WTC11 (cell line): ENCODE measurements around the gene TULP3. TPM values are rescaled to one million over a fixed set of nuclear protein-coding genes. Genes with fewer than 3 reads are reported as not detected.

Source experiments
- ATAC-seq: fragments of 200-7000 bp; cut with Tn5 transposase; 2 replicates; pipeline ENCODE4 v1.10.0; 2021; ENCODE audit warnings: mild to moderate bottlenecking, moderate library complexity
- CTCF ChIA-PET: fragments of 300-600 bp; sonication (Branson Sonifier 250); formaldehyde crosslinking; loops from one replicate; lab custom pipeline; 2021; ENCODE audit warnings: antibody characterized with exemption; lab: Charles Lee
- POLR2A ChIA-PET: fragments of 350-600 bp; sonication (Branson Sonifier 250); formaldehyde crosslinking; loops from one replicate; lab custom pipeline; 2021; ENCODE audit warnings: antibody characterized with exemption; lab: Charles Lee
- DNase-seq: peaks from one replicate; pipeline ENCODE4 v3.0.0; 2021; ENCODE audit warnings: low spot score
- H3K27ac Mint-ChIP-seq: 2 replicates; pipeline ENCODE4 v1.8.0; 2021; ENCODE audit warnings: mixed read lengths
- H3K27me3 Mint-ChIP-seq: 2 replicates; pipeline ENCODE4 v1.8.0; 2021; ENCODE audit warnings: low read depth, mild to moderate bottlenecking, moderate library complexity, mixed read lengths
- H3K36me3 Mint-ChIP-seq: 2 replicates; pipeline ENCODE4 v1.8.0; 2021; ENCODE audit warnings: mixed read lengths
- H3K4me1 Mint-ChIP-seq: 2 replicates; pipeline ENCODE4 v1.8.0; 2022; ENCODE audit warnings: mixed read lengths
- H3K4me3 Mint-ChIP-seq: 2 replicates; pipeline ENCODE4 v1.8.0; 2021; ENCODE audit warnings: mild to moderate bottlenecking, moderate library complexity, mixed read lengths
- H3K9me3 Mint-ChIP-seq: 2 replicates; pipeline ENCODE4 v1.8.0; 2021; ENCODE audit warnings: mixed read lengths
- CTCF ChIP-seq: fragments of 200-600 bp; IDR thresholded peaks from 2 replicates; pipeline ENCODE4 v1.8.0; 2022; ENCODE audit warnings: antibody characterized with exemption
- ETV6 ChIP-seq: sonication (generic); formaldehyde crosslinking; IDR thresholded peaks from 2 replicates; pipeline ENCODE4 v1.8.1; 2022; ENCODE audit warnings: mild to moderate bottlenecking, missing genetic modification reagents
- FOXK1 ChIP-seq: sonication (generic); formaldehyde crosslinking; IDR thresholded peaks from 2 replicates; pipeline ENCODE4 v1.8.0; 2022; ENCODE audit warnings: mild to moderate bottlenecking, moderate library complexity, missing genetic modification reagents
- FOXP4 ChIP-seq: sonication (generic); formaldehyde crosslinking; IDR thresholded peaks from 2 replicates; pipeline ENCODE4 v1.8.0; 2022; ENCODE audit warnings: mild to moderate bottlenecking, missing genetic modification reagents
- MAX ChIP-seq: sonication (generic); formaldehyde crosslinking; IDR thresholded peaks from 2 replicates; pipeline ENCODE4 v1.8.0; 2022; ENCODE audit warnings: mild to moderate bottlenecking, missing genetic modification reagents
- MLX ChIP-seq: sonication (generic); formaldehyde crosslinking; IDR thresholded peaks from 2 replicates; pipeline ENCODE4 v1.8.1; 2023; ENCODE audit warnings: mild to moderate bottlenecking, missing genetic modification reagents, moderate library complexity
- NR1H2 ChIP-seq: sonication (generic); formaldehyde crosslinking; IDR thresholded peaks from 2 replicates; pipeline ENCODE4 v1.9.0; 2021; ENCODE audit warnings: mild to moderate bottlenecking, moderate library complexity, missing genetic modification reagents
- PRDM15 ChIP-seq: sonication (generic); formaldehyde crosslinking; IDR thresholded peaks from 2 replicates; pipeline ENCODE4 v1.8.0; 2022; ENCODE audit warnings: missing genetic modification reagents
- RORB ChIP-seq: fragments of 250-450 bp; sonication (Bioruptor Pico); IDR thresholded peaks from 2 replicates; pipeline ENCODE4 v1.9.0; 2021; ENCODE audit warnings: mild to moderate bottlenecking
- TEAD1 ChIP-seq: sonication (generic); formaldehyde crosslinking; IDR thresholded peaks from 2 replicates; pipeline ENCODE4 v1.8.0; 2022; ENCODE audit warnings: mild to moderate bottlenecking, missing genetic modification reagents
- TEAD4 ChIP-seq: sonication (generic); formaldehyde crosslinking; IDR thresholded peaks from 2 replicates; pipeline ENCODE4 v1.8.0; 2022; ENCODE audit warnings: mild to moderate bottlenecking, missing genetic modification reagents
- USF1 ChIP-seq: sonication (generic); formaldehyde crosslinking; IDR thresholded peaks from 2 replicates; pipeline ENCODE4 v1.8.0; 2022; ENCODE audit warnings: mild to moderate bottlenecking, missing genetic modification reagents
- USF2 ChIP-seq: sonication (generic); formaldehyde crosslinking; IDR thresholded peaks from 2 replicates; pipeline ENCODE4 v1.8.1; 2023; ENCODE audit warnings: mild to moderate bottlenecking, missing genetic modification reagents, moderate library complexity
- ZBTB21 ChIP-seq: sonication (generic); formaldehyde crosslinking; IDR thresholded peaks from 2 replicates; pipeline ENCODE4 v1.8.1; 2023; ENCODE audit warnings: mild to moderate bottlenecking, missing genetic modification reagents, borderline replicate concordance
- ZNF219 ChIP-seq: sonication (generic); formaldehyde crosslinking; IDR thresholded peaks from 2 replicates; pipeline ENCODE4 v1.8.0; 2023; ENCODE audit warnings: missing genetic modification reagents, mild to moderate bottlenecking, borderline replicate concordance
- ZNF232 ChIP-seq: sonication (generic); formaldehyde crosslinking; IDR thresholded peaks from 2 replicates; pipeline ENCODE4 v1.8.0; 2022; ENCODE audit warnings: mild to moderate bottlenecking, missing genetic modification reagents
- total RNA-seq: library from RNA; stranded (reverse); gene quantifications from 3 replicates; pipeline ENCODE4 v1.2.3, GENCODE V29; 2021

Gene TULP3
- total RNA-seq, 1 experiment from 2014 or later: 17.4 TPM

- peaks cover 3% of the 10 kb centered on the region; the same call in 1 of the 2 replicates for H3K27me3 Mint-ChIP-seq
- H3K4me3 Mint-ChIP-seq: no peak overlapping the region
- TF ChIP-seq TEAD1: peak; percentile 85; the same call in 1 of the 2 replicates
- peak; percentile 79; the same call in 1 of the 2 replicates for TF ChIP-seq TEAD4 (CRISPR knock-in tag)
- no peak for TF ChIP-seq NR1H2 (CRISPR knock-in tag)
- peak; percentile 93 for TF ChIP-seq FOXK1 (CRISPR knock-in tag)
- no peak for TF ChIP-seq ZNF219 (CRISPR knock-in tag)
- peak; percentile 88 for TF ChIP-seq USF2 (CRISPR knock-in tag)
- TF ChIP-seq MLX (CRISPR knock-in tag): no peak
- peak; percentile 87 for TF ChIP-seq CTCF
- TF ChIP-seq MAX (CRISPR knock-in tag): peak; percentile 92
- TF ChIP-seq FOXP4 (CRISPR knock-in tag): peak; percentile 84
- TF ChIP-seq ZBTB21: peak; percentile 59; the same call in 1 of the 2 replicates
- TF ChIP-seq PRDM15: peak; percentile 11; the same call in 1 of the 2 replicates
- peak; percentile 83; the same call in 1 of the 2 replicates for TF ChIP-seq USF1 (CRISPR knock-in tag)
- no peak for TF ChIP-seq RORB (CRISPR knock-in tag)
- TF ChIP-seq ZNF232 (CRISPR knock-in tag): peak; percentile 67; the same call in 1 of the 2 replicates
- TF ChIP-seq ETV6 (CRISPR knock-in tag): peak; percentile 97
- ChIA-PET CTCF (interaction anchor here (0.6 to 2.9 kb wide), 49 partner anchors 8 to 578 kb away, joined by 3 to 92 read pairs (median 5); partner anchors contain the start of genes FOXM1, RHNO1, TEAD4 and TULP3), POLR2A (interaction anchor here (0.8 to 1.6 kb wide), 5 partner anchors 10 to 91 kb away, joined by 3 to 5 read pairs (median 3); partner anchors contain the start of genes FOXM1, RHNO1 and TULP3)
- ATAC-seq (peak; percentile 98), DNase-seq (peak; percentile 90)
- H3K27ac Mint-ChIP-seq: peak overlapping the region; percentile 3; the same call in 1 of the 2 replicates
- H3K36me3 Mint-ChIP-seq: no peaks in the 10 kb centered on the region; the same call in 1 of the 2 replicates
- peaks cover 3% of the 10 kb centered on the region for H3K4me1 Mint-ChIP-seq
- no peaks in the 10 kb centered on the region for H3K9me3 Mint-ChIP-seq
These were observed 53.8 kb downstream of the TULP3 start for GRCh38 chr12:2944401-2945047.
